GM19023 (cell line): ENCODE measurements around the gene SEPTIN12.

Source experiments
- ATAC-seq: cut with Tn5 transposase; IDR thresholded peaks from one replicate; pipeline ENCODE4 v1.9.1; 2021; ENCODE audit warnings: mild to moderate bottlenecking, moderate library complexity; ENCODE audit not compliant: unreplicated experiment

Gene SEPTIN12

DNA sequence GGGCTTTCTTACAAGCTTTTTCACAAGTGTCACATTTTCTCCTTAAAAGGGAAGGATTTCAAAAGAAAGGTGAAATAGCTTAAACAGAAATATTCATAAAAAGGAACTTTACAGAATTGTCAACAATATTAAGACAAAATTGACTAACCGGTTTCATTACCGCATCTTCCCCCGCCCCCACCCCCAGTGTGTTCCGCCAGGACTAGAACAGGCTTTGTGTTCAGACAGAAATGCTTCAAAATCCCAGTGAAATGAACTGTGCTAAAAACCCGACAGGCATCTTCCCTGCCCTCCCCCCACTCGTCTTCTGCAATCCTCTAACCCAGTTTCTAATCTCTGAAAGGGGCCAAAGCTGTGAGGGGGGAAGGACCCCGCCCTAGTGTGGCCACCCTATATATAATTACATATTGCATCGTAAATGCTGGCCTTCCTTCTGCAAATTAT lies 15.3 kb upstream of the SEPTIN12 start:
- no peak for ATAC-seq

DNA sequence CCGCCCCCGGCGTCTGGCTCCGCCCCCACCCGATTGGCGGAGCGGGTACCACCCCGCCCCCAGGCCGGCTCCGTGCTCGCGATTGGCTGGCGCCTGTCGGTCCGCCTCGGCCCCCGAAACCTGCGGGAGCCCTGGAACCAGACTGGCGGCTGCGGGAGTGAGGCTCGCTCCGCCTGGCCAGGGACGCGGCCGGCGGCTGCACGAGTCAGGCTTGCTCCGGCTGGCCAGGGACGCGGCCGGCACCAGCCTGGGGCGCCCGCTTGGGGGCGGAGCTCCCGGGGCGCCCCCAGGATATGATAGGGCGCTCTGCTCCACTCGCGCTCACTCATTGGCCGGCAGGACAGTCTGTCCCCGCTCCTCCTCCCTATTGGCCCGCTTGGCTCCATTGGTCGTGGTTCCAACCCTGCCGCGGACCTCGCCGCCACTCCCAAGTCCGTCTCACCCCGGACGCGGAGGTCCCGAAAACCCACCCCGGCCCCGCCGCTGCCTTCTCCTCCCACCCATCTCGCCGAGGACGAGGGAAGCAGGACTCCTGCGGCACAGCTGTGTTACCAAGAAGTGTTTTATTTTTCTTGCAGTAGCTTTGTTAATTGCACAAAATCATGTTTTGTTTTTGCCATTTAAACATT lies 14.6 kb upstream of the SEPTIN12 start:
- ATAC-seq: peak; percentile 92

- peak; percentile 50 for ATAC-seq
Observed at GRCh38 chr16:4801962-4802658, 14.0 kb upstream of the SEPTIN12 start, which contains the start of gene ROGDI. ROGDI (minus strand) TSS chr16:4802633; CDS start chr16:4802571, 62 bp downstream.

GRCh38 chr16:4801051-4801961 lies 13.2 kb upstream of the SEPTIN12 start:
- ATAC-seq: no peak

DNA sequence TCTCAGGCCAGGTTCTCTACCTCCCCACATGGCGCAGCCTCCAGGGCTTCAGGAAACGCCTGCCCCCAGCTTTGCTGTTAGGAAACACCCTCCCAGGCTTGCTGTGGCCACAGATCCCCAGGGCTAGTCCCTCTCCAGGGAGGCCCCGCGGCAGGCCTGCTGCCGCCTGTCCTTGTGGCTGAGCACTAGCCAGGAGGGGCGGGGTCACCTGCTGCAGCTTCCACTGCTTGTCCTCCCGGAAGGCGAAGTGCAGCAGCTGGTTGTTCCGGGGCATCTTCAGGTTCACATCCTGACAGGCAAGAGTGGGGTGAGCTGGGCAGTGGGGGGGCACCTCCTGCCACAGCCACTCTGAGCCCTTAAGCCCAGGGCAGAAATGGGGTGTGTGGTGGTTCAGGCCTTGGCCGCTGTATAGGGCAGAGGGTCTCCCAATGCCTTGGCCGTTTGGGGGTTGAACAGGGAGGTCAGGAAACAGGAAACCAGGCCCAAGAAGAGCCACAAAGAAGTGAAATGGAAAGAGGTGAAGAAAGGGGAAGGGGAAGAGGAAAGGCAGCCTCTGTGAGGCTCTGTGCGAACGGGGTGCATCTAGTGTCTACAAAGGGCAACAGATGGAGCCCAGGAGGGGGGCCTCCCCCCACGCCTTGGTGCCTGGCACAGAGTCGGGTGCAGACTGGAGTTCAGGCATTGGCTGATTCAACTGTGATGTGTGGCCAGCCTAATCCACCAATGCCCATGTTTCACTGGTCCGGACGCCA lies 12.3 kb upstream of the SEPTIN12 start:
- ATAC-seq: no peak

DNA sequence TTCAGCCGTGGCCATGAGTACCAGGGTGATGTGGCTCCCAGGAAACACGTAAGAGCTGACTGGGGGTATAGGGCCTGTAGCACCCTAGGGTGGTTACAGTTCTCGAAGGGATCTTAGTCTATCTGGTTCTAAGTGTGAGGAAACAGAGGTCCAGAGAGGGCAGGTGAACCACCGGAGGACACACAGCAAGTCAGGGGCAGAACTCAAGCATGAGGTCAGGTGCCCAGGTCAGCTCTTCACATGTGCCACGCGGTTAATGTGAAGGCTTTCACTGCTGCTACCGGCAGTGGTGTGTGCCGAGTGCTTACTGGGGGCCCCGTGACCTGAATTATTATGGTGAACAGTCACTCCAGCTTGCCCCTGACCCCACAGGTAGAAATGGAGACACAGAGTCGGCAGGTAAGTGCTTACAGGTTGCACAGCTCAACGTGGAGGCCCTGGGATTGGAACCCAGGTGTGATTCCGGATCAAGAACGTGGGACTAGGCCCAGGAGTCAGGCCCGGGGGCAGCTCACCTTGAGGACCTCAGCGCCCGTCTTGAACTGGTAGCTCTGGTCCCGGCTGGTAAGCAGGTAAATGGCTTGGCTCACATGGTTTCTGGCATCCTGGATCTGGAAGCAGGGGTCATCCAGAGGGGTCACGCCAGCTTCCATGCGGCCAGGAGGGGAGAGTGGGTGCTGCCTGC lies 11.2 kb upstream of the SEPTIN12 start:
- ATAC-seq: no peak

- no peak for ATAC-seq
Observed at GRCh38 chr16:4798456-4798855, 10.3 kb upstream of the SEPTIN12 start.

- ATAC-seq: no peak
Observed at GRCh38 chr16:4797805-4798252, 9.7 kb upstream of the SEPTIN12 start.

DNA sequence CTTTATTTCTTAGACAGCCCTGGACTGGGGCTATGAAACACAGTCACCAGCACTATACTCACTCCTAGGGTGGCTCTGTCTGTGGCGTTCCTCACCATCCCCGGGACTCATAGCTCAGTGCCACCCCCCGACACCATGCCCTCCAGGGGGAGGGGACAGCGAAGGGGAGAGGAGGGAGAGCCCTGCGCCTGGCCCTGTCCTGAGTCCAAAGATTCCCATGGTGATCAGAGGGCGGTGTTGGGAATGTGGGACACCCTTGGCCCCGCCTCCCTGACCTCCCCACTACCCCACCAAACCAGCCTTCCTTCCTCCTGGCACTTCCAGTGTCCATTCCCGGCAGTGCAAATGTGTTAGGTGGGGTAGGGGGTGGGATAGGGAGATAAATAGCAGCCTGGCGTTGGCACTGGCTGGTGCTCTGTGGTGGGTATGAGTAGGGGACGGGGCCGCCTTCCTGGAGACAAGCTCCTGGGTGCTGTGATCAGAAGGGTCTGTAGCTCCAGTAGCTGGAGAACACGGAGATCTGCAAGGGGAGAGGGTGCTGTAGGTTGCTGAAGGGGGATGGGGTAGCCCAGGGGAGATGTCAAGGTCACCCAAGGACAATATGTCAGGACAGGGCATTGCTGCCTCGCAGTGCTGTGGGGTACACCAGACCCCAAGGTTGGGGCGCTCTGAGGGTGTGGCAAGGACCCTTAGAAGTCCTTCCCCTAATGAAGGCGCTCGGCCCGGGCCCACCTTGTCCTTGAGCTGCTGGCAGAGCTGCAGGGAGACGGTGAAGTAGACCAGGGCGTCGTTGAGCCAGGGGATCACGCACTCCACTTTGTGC lies 9.0 kb upstream of the SEPTIN12 start:
- ATAC-seq: no peak

GRCh38 chr16:4795828-4796572 lies 7.9 kb upstream of the SEPTIN12 start:
- no peak for ATAC-seq

- no peak for ATAC-seq
Observed at GRCh38 chr16:4795181-4795827, 7.2 kb upstream of the SEPTIN12 start, which contains the start of gene SMIM22. SMIM22 (plus strand) TSS chr16:4795369; CDS start chr16:4795735, 366 bp downstream.

DNA sequence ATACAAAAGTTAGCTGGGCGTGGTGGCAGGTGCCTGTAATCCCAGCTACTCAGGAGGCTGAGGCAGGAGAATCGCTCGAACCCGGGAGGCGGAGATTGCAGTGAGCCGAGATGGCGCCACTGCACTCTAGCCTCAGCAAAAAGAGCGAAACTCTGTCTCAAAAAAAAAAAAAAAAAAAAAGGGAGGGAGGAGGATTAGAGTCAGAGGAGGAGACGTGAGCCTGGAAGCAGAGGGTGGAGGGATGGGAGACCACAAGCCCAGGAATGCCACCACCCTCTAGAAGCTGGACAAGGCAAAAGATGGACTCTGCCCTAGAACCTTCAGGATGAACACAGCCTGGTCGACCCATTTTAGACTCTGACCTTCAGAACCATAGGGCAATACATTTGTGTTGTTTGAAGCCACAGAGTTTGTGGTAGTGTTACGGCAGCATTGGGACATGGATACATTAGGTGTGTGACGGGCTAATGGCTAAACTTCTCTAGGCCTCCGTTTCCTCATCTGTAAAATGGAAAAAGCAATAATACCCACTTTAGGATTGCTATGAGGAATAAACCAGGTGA lies 4.9 kb upstream of the SEPTIN12 start:
- ATAC-seq: no peak

DNA sequence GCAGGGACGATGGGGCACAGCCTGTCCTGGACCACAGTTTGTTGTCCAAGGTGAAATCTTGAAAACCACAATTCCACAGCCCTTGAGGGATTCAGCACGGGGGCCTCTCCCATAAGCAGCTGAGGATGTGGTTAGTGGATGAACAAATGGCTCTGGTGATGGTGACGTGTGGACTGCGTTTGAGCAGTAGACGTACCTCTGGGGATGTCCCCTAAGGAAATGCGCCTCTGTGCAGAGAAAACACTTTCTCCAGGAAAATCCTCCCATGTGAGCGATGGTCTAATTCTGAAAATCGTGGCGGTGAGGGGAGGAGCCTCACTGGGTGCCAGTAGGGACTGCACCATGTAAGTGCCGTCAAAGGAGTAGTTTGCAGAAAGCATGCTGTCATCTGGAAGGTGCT lies 2.7 kb upstream of the SEPTIN12 start:
- no peak for ATAC-seq

- no peak for ATAC-seq
Observed at GRCh38 chr16:4790261-4790660, 2.1 kb upstream of the SEPTIN12 start.

DNA sequence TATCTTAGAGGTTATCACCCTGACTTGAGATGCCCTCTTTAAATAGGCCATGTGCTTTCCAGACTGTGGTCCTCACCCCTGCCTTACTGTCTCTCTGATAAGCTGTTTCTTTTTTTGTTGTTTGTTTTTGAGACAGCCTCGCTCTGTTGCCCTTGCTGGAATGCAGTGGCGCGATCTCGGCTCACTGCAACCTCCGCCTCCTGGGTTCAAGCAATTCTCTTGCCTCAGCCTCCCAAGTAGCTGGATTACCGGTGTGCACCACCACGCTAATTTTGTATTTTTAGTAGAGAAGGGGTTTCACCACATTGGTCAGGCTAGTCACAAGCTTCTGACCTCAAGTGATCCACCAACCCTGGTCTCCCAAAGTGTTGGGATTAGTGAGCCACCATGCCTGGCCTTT lies 765 bp upstream of the SEPTIN12 start:
- no peak for ATAC-seq

GRCh38 chr16:4788489-4788889 lies 344 bp upstream of the SEPTIN12 start:
- no peak for ATAC-seq

DNA sequence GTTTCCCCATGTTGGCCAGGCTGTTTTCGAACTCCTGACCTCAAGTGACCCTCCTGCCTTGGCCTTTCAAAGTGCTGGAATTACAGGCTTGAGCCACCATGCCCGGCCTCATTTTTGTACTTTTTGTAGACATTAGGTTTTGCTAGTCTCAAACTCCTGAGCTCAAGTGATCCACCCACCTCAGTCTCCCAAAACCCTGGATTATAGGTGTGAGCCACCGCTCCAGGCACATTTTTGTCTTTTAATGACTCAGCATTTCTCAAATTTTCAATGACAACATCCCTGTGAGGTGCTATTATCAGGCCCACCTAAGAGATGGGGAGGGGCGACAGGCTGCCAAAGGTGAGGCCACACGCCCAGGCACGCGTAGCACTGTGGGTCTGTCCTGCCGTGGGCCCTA lies 1.1 kb downstream of the SEPTIN12 start:
- no peak for ATAC-seq
